HEK293 (cell line): ENCODE results near the gene TRAF3.

Experiments
- CTCF ChIA-PET: fragments of 350-600 bp; formaldehyde crosslinking; extraction: SDS; loops from one replicate; lab custom pipeline; 2021; ENCODE audit warnings: antibody characterized with exemption; lab: Yijun Ruan, JAX
- POLR2A ChIA-PET: fragments of 300-600 bp; formaldehyde crosslinking; extraction: SDS; loops from one replicate; lab custom pipeline; 2020; ENCODE audit warnings: antibody characterized with exemption, inconsistent platforms; lab: Yijun Ruan, JAX
- H3K27ac ChIP-seq: fragments of 200-500 bp; sonication (Bioruptor generic); 2 replicates; pipeline ENCODE4 v1.5.1; 2014; ENCODE audit warnings: low read depth, low read length, control low read depth, inconsistent platforms; ENCODE audit errors: extremely low read depth
- H3K36me3 ChIP-seq, 2 experiments: fragments of 200-500 bp in 1 of 2; sonication (Bioruptor generic) in 1 of 2; 1 replicate in 1 of 2; 2 replicates in 1 of 2; pipeline ENCODE4 v1.5.1; 2014 to 2017; ENCODE audit warnings: inconsistent platforms in 2 of 2, low read length in 2 of 2; ENCODE audit not compliant: control insufficient read depth in 2 of 2, insufficient read depth in 1 of 2
- H3K4me1 ChIP-seq: fragments of 200-500 bp; sonication (Bioruptor generic); 2 replicates; pipeline ENCODE4 v1.5.1; 2014; ENCODE audit warnings: mild to moderate bottlenecking, low read length, inconsistent platforms; ENCODE audit not compliant: control insufficient read depth, insufficient read depth
- H3K4me3 ChIP-seq: 2 replicates; pipeline ENCODE4 v1.5.1; 2011; ENCODE audit warnings: low read depth, mild to moderate bottlenecking, control low read depth, low read length, moderate library complexity
- H3K9me3 ChIP-seq: fragments of 200-500 bp; sonication (Bioruptor generic); 2 replicates; pipeline ENCODE4 v1.5.1; 2014; ENCODE audit warnings: low read depth, low read length, inconsistent platforms; ENCODE audit not compliant: control insufficient read depth, insufficient read depth
- BCL6B ChIP-seq: fragments of 450-650 bp; formaldehyde crosslinking; IDR thresholded peaks from 2 replicates; pipeline ENCODE4 v1.5.1; 2017; ENCODE audit warnings: missing biosample characterization, missing genetic modification characterization
- KLF9 ChIP-seq: fragments of 450-650 bp; formaldehyde crosslinking; IDR thresholded peaks from 2 replicates; pipeline ENCODE4 v1.5.1; 2016; ENCODE audit warnings: missing biosample characterization, missing genetic modification characterization, low read depth
- SP7 ChIP-seq: fragments of 450-650 bp; formaldehyde crosslinking; IDR thresholded peaks from 2 replicates; pipeline ENCODE4 v1.5.1; 2016; ENCODE audit warnings: missing biosample characterization, missing genetic modification characterization
- ZBTB10 ChIP-seq: fragments of 450-650 bp; formaldehyde crosslinking; IDR thresholded peaks from 2 replicates; pipeline ENCODE4 v1.5.1; 2016; ENCODE audit warnings: missing biosample characterization, missing genetic modification characterization
- ZBTB17 ChIP-seq: fragments of 450-650 bp; formaldehyde crosslinking; IDR thresholded peaks from 2 replicates; pipeline ENCODE4 v1.5.1; 2016; ENCODE audit warnings: missing biosample characterization, missing genetic modification characterization
- ZBTB48 ChIP-seq: fragments of 450-650 bp; formaldehyde crosslinking; IDR thresholded peaks from 2 replicates; pipeline ENCODE4 v1.5.1; 2016; ENCODE audit warnings: missing biosample characterization, missing genetic modification characterization
- ZFHX2 ChIP-seq: fragments of 450-650 bp; formaldehyde crosslinking; conservative IDR thresholded peaks from 2 replicates; pipeline ENCODE4 v1.5.1; 2016; ENCODE audit warnings: missing biosample characterization, missing genetic modification characterization
- ZNF133 ChIP-seq: fragments of 450-650 bp; formaldehyde crosslinking; IDR thresholded peaks from 2 replicates; pipeline ENCODE4 v1.5.1; 2016; ENCODE audit warnings: missing biosample characterization, missing genetic modification characterization
- ZNF175 ChIP-seq: fragments of 450-650 bp; formaldehyde crosslinking; IDR thresholded peaks from 2 replicates; pipeline ENCODE4 v1.5.1; 2016; ENCODE audit warnings: missing biosample characterization, missing genetic modification characterization
- ZNF266 ChIP-seq: fragments of 450-650 bp; formaldehyde crosslinking; IDR thresholded peaks from 2 replicates; pipeline ENCODE4 v1.5.1; 2016; ENCODE audit warnings: missing biosample characterization, missing genetic modification characterization, low read depth
- ZNF302 ChIP-seq: fragments of 450-650 bp; formaldehyde crosslinking; IDR thresholded peaks from 2 replicates; pipeline ENCODE4 v1.5.1; 2016; ENCODE audit warnings: missing biosample characterization, missing genetic modification characterization, low read depth
- ZNF366 ChIP-seq: fragments of 450-650 bp; formaldehyde crosslinking; conservative IDR thresholded peaks from 2 replicates; pipeline ENCODE4 v1.5.1; 2016; ENCODE audit warnings: missing biosample characterization, missing genetic modification characterization
- ZNF48 ChIP-seq: fragments of 450-650 bp; formaldehyde crosslinking; IDR thresholded peaks from 2 replicates; pipeline ENCODE4 v1.5.1; 2016; ENCODE audit warnings: missing biosample characterization, missing genetic modification characterization
- ZNF747 ChIP-seq: fragments of 450-650 bp; formaldehyde crosslinking; IDR thresholded peaks from 2 replicates; pipeline ENCODE4 v1.5.1; 2016; ENCODE audit warnings: missing biosample characterization, missing genetic modification characterization
- ZNF837 ChIP-seq: fragments of 450-650 bp; formaldehyde crosslinking; IDR thresholded peaks from 2 replicates; pipeline ENCODE4 v1.5.1; 2016; ENCODE audit warnings: missing biosample characterization, missing genetic modification characterization
- ZNF843 ChIP-seq: fragments of 450-650 bp; formaldehyde crosslinking; IDR thresholded peaks from 2 replicates; pipeline ENCODE4 v1.5.1; 2016; ENCODE audit warnings: missing biosample characterization, missing genetic modification characterization
- ZSCAN23 ChIP-seq: fragments of 450-650 bp; formaldehyde crosslinking; IDR thresholded peaks from 2 replicates; pipeline ENCODE4 v1.5.1; 2016; ENCODE audit warnings: missing biosample characterization, missing genetic modification characterization
- TF ChIP-seq, protein P1 (sequence below): fragments of 450-650 bp; formaldehyde crosslinking; IDR thresholded peaks from 2 replicates; pipeline ENCODE4 v1.5.0; 2017; ENCODE audit warnings: missing biosample characterization, missing genetic modification characterization, borderline replicate concordance
- TF ChIP-seq, protein P2 (sequence below): fragments of 450-650 bp; formaldehyde crosslinking; IDR thresholded peaks from 2 replicates; pipeline ENCODE4 v1.5.1; 2016; ENCODE audit warnings: missing biosample characterization, missing genetic modification characterization, low read depth
- TF ChIP-seq, protein P3 (sequence below): fragments of 450-650 bp; formaldehyde crosslinking; IDR thresholded peaks from 2 replicates; pipeline ENCODE4 v1.5.1; 2016; ENCODE audit warnings: missing biosample characterization, missing genetic modification characterization

The TRAF3 gene

GRCh38 chr14:102917469-102918211 is 140.4 kb downstream of the TRAF3 start (continued):
- no peak for TF ChIP-seq ZBTB10
- no peak for TF ChIP-seq KLF9
- TF ChIP-seq ZNF133 (tag by site-specific recombination): no peak
- TF ChIP-seq SP7 (tag by site-specific recombination): 0 out of 2 replicates have a peak, but pooled peaks have one; percentile 36
- peak; percentile 23; the same call in 1 of the 2 replicates for TF ChIP-seq ZBTB48 (tag by site-specific recombination)

- H3K9me3 ChIP-seq: no peaks in the 10 kb centered on the region
- CTCF ChIA-PET: interaction anchor here (0.6 to 3.2 kb wide), 11 partner anchors 9 to 394 kb away, joined by 3 to 21 read pairs (median 3); partner anchors contain the start of gene EXOC3L4
- POLR2A ChIA-PET: interaction anchor here (0.6 to 0.7 kb wide), 2 partner anchors 224 to 409 kb away, joined by 3 to 6 read pairs; no protein-coding TSS in a partner anchor
- H3K27ac ChIP-seq: no peak overlapping the region
- H3K4me3 ChIP-seq: no peak overlapping the region
- no peaks in the 10 kb centered on the region for H3K36me3 ChIP-seq
- peak; percentile 40; the same call in 1 of the 2 replicates for TF ChIP-seq ZNF366
- TF ChIP-seq ZNF843 (tag by site-specific recombination): no peak
- TF ChIP-seq ZNF302 (tag by site-specific recombination): no peak
- TF ChIP-seq ZFHX2 (tag by site-specific recombination): 0 out of 2 replicates have a peak, but pooled peaks have one; percentile 33
- TF ChIP-seq, all 188 proteins: peak for 2
- H3K4me1 ChIP-seq: no peaks in the 10 kb centered on the region
These were observed 141.2 kb downstream of the TRAF3 start for GRCh38 chr14:102918438-102918837.

DNA sequence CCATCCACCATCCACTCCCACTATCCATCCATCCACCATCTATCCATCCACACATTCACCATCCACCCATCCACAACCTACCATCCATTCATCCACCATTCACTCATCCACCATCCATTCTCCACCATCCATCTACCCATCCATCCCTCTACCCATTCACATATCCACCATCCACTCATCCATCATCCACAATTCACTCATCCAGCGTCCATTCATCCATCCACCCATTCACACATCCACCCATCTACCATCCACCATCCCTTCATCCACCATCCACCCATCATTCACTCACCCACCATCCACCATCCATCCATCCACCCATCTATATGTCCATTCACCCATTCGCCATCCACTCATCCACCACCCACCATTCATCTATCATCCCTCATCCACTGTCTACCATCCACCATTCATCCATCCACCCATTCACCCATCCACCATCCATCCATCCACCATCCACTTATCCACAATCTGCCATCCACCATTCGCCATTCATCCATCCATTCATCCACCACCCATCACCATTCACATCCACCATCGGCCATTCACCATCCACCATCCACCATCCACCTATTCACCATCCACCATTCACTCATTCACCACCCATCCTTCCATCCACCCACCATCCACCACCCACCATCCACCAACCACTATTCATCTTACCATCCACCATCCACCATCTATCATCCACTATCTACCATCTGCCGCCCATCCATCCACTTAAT is 143.2 kb downstream of the TRAF3 start:
- no peaks in the 10 kb centered on the region for H3K4me1 ChIP-seq
- ChIA-PET POLR2A (no interaction called here), CTCF (no interaction called here)
- H3K9me3 ChIP-seq: no peaks in the 10 kb centered on the region
- no peak overlapping the region for H3K27ac ChIP-seq
- H3K36me3 ChIP-seq: no peaks in the 10 kb centered on the region
- no peak overlapping the region for H3K4me3 ChIP-seq
- 0 out of 2 replicates have a peak, but pooled peaks have one; percentile 40 for TF ChIP-seq ZSCAN23 (tag by site-specific recombination)
- peak; percentile 61; the same call in 1 of the 2 replicates for TF ChIP-seq ZFHX2 (tag by site-specific recombination)
- TF ChIP-seq ZNF175 (tag by site-specific recombination): 0 out of 2 replicates have a peak, but pooled peaks have one; percentile 72
- TF ChIP-seq ZBTB17 (tag by site-specific recombination): peak; percentile 96
- TF ChIP-seq, protein P1, sequence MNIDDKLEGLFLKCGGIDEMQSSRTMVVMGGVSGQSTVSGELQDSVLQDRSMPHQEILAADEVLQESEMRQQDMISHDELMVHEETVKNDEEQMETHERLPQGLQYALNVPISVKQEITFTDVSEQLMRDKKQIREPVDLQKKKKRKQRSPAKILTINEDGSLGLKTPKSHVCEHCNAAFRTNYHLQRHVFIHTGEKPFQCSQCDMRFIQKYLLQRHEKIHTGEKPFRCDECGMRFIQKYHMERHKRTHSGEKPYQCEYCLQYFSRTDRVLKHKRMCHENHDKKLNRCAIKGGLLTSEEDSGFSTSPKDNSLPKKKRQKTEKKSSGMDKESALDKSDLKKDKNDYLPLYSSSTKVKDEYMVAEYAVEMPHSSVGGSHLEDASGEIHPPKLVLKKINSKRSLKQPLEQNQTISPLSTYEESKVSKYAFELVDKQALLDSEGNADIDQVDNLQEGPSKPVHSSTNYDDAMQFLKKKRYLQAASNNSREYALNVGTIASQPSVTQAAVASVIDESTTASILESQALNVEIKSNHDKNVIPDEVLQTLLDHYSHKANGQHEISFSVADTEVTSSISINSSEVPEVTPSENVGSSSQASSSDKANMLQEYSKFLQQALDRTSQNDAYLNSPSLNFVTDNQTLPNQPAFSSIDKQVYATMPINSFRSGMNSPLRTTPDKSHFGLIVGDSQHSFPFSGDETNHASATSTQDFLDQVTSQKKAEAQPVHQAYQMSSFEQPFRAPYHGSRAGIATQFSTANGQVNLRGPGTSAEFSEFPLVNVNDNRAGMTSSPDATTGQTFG (tag by site-specific recombination): peak; percentile 13; the same call in 1 of the 2 replicates
- TF ChIP-seq, protein P2, sequence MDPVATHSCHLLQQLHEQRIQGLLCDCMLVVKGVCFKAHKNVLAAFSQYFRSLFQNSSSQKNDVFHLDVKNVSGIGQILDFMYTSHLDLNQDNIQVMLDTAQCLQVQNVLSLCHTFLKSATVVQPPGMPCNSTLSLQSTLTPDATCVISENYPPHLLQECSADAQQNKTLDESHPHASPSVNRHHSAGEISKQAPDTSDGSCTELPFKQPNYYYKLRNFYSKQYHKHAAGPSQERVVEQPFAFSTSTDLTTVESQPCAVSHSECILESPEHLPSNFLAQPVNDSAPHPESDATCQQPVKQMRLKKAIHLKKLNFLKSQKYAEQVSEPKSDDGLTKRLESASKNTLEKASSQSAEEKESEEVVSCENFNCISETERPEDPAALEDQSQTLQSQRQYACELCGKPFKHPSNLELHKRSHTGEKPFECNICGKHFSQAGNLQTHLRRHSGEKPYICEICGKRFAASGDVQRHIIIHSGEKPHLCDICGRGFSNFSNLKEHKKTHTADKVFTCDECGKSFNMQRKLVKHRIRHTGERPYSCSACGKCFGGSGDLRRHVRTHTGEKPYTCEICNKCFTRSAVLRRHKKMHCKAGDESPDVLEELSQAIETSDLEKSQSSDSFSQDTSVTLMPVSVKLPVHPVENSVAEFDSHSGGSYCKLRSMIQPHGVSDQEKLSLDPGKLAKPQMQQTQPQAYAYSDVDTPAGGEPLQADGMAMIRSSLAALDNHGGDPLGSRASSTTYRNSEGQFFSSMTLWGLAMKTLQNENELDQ (tag by site-specific recombination): no peak
- peak; percentile 43 for TF ChIP-seq ZNF747 (tag by site-specific recombination)
- TF ChIP-seq ZNF837: no peak
- TF ChIP-seq BCL6B: no peak
- TF ChIP-seq ZNF48: 0 out of 2 replicates have a peak, but pooled peaks have one; percentile 29
- TF ChIP-seq, protein P3, sequence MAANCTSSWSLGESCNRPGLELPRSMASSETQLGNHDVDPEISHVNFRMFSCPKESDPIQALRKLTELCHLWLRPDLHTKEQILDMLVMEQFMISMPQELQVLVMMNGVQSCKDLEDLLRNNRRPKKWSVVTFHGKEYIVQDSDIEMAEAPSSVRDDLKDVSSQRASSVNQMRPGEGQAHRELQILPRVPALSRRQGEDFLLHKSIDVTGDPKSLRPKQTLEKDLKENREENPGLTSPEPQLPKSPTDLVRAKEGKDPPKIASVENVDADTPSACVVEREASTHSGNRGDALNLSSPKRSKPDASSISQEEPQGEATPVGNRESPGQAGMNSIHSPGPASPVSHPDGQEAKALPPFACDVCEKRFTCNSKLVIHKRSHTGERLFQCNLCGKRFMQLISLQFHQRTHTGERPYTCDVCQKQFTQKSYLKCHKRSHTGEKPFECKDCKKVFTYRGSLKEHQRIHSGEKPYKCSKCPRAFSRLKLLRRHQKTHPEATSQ (tag by site-specific recombination): no peak
- 0 out of 2 replicates have a peak, but pooled peaks have one; percentile 15 for TF ChIP-seq ZNF266 (tag by site-specific recombination)
